Activated CD8-positive, alpha-beta memory T cell treated with anti-CD3 and anti-CD28 coated beads for 4 hours (primary cell): Measurements from ENCODE around the gene EYA3.

Experiments
- DNase-seq, 2 donors: peaks; one replicate each; pipeline ENCODE4 v3.0.0-alpha.2; 2020; ENCODE audit warnings: low read depth in 2 of 2

Gene EYA3, protein sequence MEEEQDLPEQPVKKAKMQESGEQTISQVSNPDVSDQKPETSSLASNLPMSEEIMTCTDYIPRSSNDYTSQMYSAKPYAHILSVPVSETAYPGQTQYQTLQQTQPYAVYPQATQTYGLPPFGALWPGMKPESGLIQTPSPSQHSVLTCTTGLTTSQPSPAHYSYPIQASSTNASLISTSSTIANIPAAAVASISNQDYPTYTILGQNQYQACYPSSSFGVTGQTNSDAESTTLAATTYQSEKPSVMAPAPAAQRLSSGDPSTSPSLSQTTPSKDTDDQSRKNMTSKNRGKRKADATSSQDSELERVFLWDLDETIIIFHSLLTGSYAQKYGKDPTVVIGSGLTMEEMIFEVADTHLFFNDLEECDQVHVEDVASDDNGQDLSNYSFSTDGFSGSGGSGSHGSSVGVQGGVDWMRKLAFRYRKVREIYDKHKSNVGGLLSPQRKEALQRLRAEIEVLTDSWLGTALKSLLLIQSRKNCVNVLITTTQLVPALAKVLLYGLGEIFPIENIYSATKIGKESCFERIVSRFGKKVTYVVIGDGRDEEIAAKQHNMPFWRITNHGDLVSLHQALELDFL

GRCh38 chr1:28088168-28088961 is at the start of gene EYA3:
EYA3 (minus strand) TSS chr1:28088610; CDS start chr1:28058026, 30,584 bp downstream.
- peak; percentile 97 for DNase-seq

DNA sequence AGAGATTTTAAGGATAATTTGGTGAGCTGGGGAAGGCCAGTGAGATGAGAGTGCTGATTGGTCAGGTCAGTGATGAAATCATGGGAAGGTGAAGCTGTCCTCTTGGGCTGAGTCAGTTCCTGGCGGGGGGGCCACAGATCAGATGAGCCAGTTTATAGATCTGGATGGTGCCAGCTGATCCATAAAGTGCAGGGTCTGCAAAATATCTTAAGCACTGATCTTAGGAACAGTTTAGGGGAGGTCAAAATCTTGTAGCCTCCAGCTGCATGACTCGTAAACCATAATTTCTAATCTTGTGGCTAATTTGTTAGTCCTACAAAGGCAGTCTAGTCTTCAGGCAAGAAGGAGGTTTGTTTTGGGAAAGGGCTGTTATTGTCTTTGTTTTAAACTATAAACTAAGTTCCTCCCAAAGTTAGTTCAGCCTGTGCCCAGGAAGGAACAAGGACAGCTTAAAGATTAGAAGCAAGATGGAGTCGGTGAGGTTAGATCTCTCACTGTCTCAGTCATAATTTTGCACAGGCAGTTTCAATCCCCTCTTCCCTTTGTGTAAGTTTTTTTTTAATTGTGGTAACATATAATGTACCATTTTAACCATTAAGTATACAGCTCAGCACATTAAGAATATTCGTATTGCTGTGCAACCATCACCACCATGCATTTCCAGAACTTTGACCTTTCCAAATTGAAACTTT is 48.7 kb upstream of the EYA3 start:
- no peak for DNase-seq

DNA sequence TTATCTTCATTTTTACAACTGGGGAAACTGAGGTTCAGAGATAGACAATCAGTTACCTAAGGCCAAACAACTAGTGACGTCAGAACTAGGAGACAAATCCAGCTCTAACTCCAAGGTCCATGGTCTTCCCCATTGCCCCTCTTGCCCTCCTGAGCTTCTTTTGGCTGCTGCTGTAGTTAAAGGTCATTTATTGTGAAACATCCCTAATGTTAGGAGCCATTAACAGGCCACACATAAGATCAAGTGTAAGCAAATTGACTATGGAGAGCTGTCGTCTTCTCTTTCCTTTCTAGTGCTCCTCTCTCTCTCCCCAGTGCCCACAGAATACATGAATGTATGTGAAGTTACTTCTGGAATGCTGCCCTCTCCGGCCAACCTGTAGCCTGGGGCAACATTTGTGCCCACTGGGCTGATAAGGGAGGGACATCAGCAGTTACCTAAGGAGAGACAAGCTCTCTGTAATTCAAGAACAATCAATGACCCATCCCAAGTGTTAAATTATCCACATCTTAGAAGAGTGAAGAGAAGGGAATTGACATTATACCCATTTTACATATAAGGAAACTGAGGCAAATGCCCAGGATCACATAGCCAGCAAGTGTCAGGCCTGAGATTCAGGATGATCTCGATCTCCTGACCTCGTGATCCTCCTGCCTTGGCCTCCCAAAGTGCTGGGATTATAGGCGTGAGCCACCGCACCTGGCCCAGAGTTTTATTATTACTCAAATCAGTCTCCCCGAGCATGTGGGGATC is 47.9 kb upstream of the EYA3 start:
- no peak for DNase-seq

DNA sequence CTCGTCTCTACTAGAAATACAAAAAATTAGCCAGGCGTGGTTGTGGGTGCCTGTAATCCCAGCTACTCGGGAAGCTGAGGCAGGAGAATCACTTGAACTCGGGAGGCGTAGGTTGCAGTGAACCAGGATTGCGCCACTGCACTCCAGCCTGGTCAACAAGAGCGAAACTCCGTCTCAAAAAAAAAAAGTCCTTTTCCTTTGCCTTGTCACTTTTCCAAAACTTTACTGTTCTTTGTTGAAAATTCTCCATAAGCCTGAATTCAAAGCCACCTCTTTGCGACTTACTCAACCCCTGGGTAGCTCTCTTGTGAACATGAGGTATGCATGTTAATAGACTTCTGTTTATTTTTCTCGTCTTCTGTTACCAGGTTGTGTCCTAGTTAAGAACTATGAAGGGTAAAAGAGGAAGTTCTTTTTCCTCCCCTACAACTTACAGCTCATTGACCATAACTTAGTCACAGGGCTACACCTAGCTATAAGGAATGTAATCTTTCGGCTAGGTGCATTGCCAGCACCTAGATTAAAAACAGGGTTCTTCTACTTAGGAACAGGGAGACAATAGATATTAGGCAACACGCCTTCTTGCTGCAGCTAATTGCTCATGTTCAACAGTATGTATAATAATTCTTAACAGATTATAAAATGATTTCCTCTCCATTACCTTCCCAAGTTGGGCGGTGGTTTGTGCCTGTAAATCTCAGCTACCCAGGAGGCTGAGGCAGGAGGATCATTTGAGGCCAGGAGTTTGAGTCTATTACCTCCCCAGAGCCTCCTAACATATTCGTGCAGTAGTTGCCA is 47.2 kb upstream of the EYA3 start:
- no peak for DNase-seq

- no peak for DNase-seq
Observed at GRCh38 chr1:28134651-28135207, 46.3 kb upstream of the EYA3 start.

- no peak for DNase-seq
Observed at GRCh38 chr1:28132171-28133167, 44.1 kb upstream of the EYA3 start.

DNA sequence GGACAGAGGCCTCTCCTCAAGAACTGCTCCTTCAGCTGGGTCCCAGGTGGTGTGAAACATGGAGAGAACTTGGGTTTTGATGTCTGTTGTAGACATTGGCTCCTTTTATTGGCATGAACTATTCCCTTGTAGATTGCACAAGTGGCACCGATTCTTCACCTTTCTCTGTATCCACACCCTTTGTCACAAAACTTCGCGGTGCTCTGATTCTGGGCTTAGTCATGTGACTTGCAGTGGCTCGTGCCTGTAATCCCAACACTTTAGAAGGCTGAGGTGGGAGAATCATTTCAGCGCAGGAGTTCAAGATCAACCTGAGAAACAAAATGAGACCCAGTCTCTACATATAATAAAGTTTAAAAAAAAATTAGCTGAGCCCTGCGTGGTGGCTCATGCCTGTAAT is 42.5 kb upstream of the EYA3 start:
- DNase-seq = no peak

DNA sequence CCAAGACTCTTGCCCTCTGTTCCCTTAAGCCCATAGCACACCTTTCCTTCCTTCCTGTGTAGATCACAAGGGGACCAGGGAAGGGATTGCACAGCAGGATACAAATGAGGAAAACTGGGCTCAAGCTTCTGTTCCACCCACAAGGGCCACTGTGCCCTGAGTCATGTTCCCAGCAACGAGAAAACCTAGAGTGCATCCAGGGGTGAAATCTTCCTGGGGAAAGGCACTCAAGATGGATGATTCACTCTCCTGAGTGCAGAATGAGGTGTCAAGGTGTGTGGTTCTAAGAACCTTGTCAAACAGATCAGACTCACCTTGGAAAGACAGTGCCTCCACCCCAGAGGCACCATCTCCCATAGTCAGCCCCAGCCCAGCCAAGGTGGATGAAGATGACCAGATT is 40.7 kb upstream of the EYA3 start:
- no peak for DNase-seq

- DNase-seq = no peak
Observed at GRCh38 chr1:28127617-28128257, 39.3 kb upstream of the EYA3 start.

DNA sequence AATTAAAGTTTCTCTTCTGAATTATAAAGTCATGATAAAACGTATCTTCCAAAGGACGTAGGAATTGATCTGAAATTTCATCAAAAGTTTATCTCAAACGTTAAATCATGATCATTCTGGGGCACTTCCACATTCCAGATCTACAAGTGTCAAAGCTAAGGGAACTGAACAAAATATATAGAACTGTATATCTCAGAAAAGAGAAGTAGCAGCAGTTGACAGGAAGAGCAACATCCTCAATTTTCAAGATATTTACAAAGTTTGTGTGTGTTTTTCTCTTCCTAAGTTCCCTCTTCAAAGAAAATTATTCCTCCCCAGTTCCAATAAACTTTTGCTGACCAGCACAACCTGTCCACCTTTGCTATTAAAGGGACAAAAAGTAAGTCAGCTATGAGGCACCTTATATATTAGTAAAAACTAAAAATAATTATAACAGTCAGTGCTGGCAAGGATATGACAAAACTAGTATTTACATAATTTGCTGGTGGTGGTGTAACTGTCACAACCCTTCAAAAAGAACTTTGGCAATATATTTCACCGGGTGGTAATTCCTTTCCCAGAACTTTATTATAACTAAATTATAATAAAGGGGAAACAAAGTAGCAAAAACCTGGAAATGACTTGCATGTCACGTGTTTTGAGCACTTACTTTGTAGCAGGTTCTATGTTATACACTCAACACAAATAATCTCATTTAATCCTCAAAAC is 38.5 kb upstream of the EYA3 start:
- DNase-seq = no peak

GRCh38 chr1:28126212-28126611 is 37.8 kb upstream of the EYA3 start:
- DNase-seq = no peak

DNA sequence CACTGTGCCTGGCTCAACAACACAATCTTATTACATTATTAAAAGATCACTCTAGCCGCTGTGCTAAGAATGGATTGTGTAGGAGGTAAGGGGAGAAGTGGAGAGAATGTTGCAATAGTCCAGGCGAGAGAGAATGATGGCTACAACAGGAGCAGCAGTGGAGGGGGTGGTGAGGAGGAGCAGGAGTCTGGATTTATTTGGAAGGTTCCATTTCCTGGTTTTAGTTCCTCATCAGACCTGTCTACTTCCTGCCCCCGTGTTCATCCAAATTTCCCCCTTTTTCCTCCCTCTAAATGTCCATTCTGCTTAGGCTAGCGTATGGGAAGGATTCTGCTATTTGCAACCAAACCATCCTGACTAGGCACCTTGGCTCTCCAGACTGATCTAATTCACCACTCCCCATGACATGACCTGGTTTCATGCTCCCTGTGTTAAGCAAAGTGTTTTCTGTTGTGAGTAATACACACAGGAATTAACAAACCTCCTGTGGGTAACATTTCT is 35.1 kb upstream of the EYA3 start:
- no peak for DNase-seq

- DNase-seq = no peak
Observed at GRCh38 chr1:28122183-28122582, 33.8 kb upstream of the EYA3 start.

GRCh38 chr1:28119556-28119955 is 31.1 kb upstream of the EYA3 start:
- DNase-seq = no peak

DNA sequence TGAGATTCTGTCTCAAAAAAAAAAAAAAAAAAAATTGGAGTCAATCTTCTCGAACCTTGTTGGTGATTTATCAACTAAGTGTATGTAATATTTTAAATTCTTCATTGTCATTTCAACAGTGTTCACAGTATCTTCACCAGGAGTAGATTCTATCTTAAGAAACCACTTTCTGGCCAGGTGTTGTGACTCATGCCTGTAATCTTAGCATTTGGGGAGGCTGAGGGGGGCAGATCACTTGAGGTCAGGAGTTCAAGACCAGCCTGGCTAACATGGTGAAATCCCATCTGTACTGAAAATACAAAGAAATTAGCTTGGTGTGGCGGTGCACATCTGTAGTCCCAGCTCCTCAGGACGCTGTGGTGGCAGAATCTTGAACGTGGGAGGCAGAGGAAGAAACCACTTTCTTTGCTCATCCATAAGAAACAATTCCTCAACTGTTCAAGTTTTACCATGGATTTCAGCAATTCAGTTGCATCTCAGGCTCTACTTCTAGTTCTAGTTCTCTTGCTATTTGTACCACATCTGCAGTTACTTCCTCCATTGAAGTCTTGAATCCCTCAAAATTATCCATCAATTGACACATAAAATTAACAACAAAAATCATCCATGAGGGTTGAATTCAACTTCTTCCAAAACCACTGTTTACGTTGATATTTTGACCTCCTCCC is 30.4 kb upstream of the EYA3 start:
- no peak for DNase-seq

GRCh38 chr1:28115267-28115666 is 26.9 kb upstream of the EYA3 start:
- peak in 1 of 2 donors; percentile 23 for DNase-seq

- no peak for DNase-seq
Observed at GRCh38 chr1:28114844-28115243, 26.4 kb upstream of the EYA3 start.
